ENCODE measurements around the gene MOB1A.

MOB1A gene

DNA sequence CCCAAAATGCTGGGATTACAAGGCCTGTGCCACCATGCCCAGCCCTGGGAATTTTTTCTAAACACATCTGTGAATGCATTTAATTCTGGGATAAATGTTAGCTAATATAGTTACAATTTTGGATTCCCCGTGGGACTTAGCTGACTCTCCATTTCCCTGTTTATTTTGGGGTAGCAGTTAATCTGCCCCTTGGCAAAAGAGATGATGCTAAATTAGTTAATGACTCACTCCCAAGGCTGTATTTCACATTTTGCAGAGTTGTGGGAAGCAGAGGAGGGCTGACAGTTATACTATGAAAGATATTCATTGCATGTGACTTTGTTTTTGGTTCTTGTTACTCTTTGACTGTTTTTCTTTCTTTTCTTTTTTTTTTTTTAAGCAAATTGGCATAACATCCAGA, 22.9 kb upstream of the MOB1A start:
- H4K20me1 ChIP-seq (ENCODE audit: insufficient read depth): peaks cover 36% of the 10 kb centered on the region
- peak overlapping the region; percentile 99; the same call in 1 of the 2 replicates for H3K27ac ChIP-seq
- H2AFZ ChIP-seq (ENCODE audit: low read depth): no peak overlapping the region
- no peak overlapping the region for H3K4me3 ChIP-seq (IDR thresholded peaks at IDR 0.05; ENCODE audit: insufficient read depth, low read depth, low read length)
- H3K79me2 ChIP-seq (ENCODE audit: insufficient read depth, low read depth): peaks cover 71% of the 10 kb centered on the region
- H3K9ac ChIP-seq: peak overlapping the region; percentile 100; the same call in 1 of the 2 replicates
- H3K4me1 ChIP-seq (ENCODE audit: low read depth, poor library complexity, severe bottlenecking): peaks cover 72% of the 10 kb centered on the region
- no peaks in the 10 kb centered on the region for H3K27me3 ChIP-seq (ENCODE audit: insufficient read depth, low read depth)
- H3K4me2 ChIP-seq: peak overlapping the region; percentile 80
- TF ChIP-seq, protein P1, sequence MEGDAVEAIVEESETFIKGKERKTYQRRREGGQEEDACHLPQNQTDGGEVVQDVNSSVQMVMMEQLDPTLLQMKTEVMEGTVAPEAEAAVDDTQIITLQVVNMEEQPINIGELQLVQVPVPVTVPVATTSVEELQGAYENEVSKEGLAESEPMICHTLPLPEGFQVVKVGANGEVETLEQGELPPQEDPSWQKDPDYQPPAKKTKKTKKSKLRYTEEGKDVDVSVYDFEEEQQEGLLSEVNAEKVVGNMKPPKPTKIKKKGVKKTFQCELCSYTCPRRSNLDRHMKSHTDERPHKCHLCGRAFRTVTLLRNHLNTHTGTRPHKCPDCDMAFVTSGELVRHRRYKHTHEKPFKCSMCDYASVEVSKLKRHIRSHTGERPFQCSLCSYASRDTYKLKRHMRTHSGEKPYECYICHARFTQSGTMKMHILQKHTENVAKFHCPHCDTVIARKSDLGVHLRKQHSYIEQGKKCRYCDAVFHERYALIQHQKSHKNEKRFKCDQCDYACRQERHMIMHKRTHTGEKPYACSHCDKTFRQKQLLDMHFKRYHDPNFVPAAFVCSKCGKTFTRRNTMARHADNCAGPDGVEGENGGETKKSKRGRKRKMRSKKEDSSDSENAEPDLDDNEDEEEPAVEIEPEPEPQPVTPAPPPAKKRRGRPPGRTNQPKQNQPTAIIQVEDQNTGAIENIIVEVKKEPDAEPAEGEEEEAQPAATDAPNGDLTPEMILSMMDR (conservative IDR thresholded peaks at IDR 0.05; ENCODE audit: low read depth, low read length): no peak
- peaks cover 2% of the 10 kb centered on the region for H3K36me3 ChIP-seq (ENCODE audit: insufficient read depth)

DNA sequence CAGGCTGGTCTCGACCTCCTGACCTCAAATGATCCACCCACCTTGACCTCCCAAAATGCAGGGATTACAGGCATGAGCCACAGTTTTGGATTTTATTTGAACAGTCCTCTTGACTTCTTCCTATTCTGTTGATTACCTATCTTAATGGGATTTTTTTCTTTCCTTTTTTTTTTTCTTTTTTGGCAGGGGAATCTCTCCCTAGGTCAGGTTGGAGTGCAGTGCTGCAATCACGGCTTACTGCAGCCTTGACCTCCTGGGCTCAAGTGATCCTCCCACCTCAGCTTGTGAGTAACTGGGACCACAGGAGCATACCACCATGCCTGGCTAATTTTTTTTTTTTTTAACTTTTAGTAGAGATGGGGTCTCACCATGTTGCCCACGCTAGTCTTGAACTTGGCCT, 22.5 kb upstream of the MOB1A start:
- Histone ChIP-seq H3K9ac (peak overlapping the region; percentile 100; the same call in 1 of the 2 replicates), H2AFZ (ENCODE audit: low read depth) (no peak overlapping the region), H3K36me3 (ENCODE audit: insufficient read depth) (peaks cover 2% of the 10 kb centered on the region), H3K27me3 (ENCODE audit: insufficient read depth, low read depth) (no peaks in the 10 kb centered on the region), H4K20me1 (ENCODE audit: insufficient read depth) (peaks cover 36% of the 10 kb centered on the region), H3K4me2 (peak overlapping the region; percentile 80), H3K27ac (peak overlapping the region; percentile 99; the same call in 1 of the 2 replicates), H3K4me1 (ENCODE audit: low read depth, poor library complexity, severe bottlenecking) (peaks cover 68% of the 10 kb centered on the region), H3K79me2 (ENCODE audit: insufficient read depth, low read depth) (peaks cover 70% of the 10 kb centered on the region), H3K4me3 (IDR thresholded peaks at IDR 0.05; ENCODE audit: insufficient read depth, low read depth, low read length) (no peak overlapping the region)
- TF ChIP-seq, protein P1 (conservative IDR thresholded peaks at IDR 0.05; ENCODE audit: low read depth, low read length): no peak

DNA sequence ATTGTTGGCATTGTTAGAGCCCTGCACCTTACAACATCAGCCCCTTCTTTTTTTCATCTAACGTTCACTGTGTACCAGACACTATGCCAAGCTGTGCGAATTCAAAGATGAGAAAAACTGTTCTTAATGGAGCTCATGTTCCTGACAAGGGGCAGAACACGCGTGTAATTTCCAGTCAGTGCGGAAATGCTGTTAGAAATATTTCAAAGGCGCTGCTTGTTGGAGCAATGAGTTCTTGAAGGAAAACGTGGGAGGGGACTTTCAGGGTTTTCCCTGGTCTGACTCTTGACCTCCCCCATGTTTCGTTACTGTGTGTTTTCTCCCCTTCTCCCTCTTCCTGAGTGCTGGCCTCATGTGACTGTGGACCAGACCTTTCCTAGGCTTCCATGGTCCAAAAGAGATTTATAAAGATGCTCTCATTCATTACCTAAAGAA, 21.2 kb upstream of the MOB1A start:
- Histone ChIP-seq H3K4me3 (IDR thresholded peaks at IDR 0.05; ENCODE audit: insufficient read depth, low read depth, low read length) (peak overlapping the region; percentile 21), H3K4me1 (ENCODE audit: low read depth, poor library complexity, severe bottlenecking) (peaks cover 55% of the 10 kb centered on the region), H2AFZ (ENCODE audit: low read depth) (no peak overlapping the region), H3K27me3 (ENCODE audit: insufficient read depth, low read depth) (no peaks in the 10 kb centered on the region), H3K27ac (peak overlapping the region; percentile 99), H4K20me1 (ENCODE audit: insufficient read depth) (peaks cover 36% of the 10 kb centered on the region), H3K4me2 (peak overlapping the region; percentile 80), H3K79me2 (ENCODE audit: insufficient read depth, low read depth) (peaks cover 65% of the 10 kb centered on the region), H3K9ac (peak overlapping the region; percentile 100), H3K36me3 (ENCODE audit: insufficient read depth) (peaks cover 2% of the 10 kb centered on the region)
- TF ChIP-seq, protein P1 (conservative IDR thresholded peaks at IDR 0.05; ENCODE audit: low read depth, low read length): no peak

DNA sequence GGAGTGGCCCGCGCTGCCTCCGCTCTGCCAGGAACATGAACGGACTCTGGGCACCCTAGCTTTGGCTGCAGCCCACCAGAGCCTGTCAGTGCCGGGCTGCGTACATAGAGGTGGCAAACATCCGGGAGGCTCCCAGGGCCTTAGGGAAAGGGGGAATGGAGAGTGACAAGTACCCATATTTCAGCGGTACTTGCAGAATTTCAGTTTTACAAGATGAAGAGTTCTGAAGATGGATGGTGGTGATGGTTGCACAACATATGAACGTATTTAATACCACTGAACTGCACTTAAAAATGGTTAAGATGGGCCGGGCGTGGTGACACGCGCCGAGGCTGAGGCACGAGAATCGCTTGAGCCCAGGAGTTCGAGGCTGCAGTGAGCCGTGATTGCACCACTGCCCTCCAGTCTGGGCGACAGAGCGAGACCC, 20.6 kb upstream of the MOB1A start:
- Histone ChIP-seq H3K27ac (peak overlapping the region; percentile 99), H3K27me3 (ENCODE audit: insufficient read depth, low read depth) (no peaks in the 10 kb centered on the region), H3K4me1 (ENCODE audit: low read depth, poor library complexity, severe bottlenecking) (peaks cover 49% of the 10 kb centered on the region), H3K4me3 (IDR thresholded peaks at IDR 0.05; ENCODE audit: insufficient read depth, low read depth, low read length) (peak overlapping the region; percentile 87), H3K36me3 (ENCODE audit: insufficient read depth) (peaks cover 2% of the 10 kb centered on the region), H3K9ac (peak overlapping the region; percentile 100), H3K4me2 (peak overlapping the region; percentile 80), H4K20me1 (ENCODE audit: insufficient read depth) (peaks cover 36% of the 10 kb centered on the region), H3K79me2 (ENCODE audit: insufficient read depth, low read depth) (peaks cover 59% of the 10 kb centered on the region), H2AFZ (ENCODE audit: low read depth) (no peak overlapping the region)
- TF ChIP-seq, protein P1 (conservative IDR thresholded peaks at IDR 0.05; ENCODE audit: low read depth, low read length): no peak; the same call in none of the 2 replicates

Data from KMS-11 (cell line).